ENCODE results near the gene STON2. TPM values are rescaled to one million over a fixed set of nuclear protein-coding genes. Genes with fewer than 3 reads are reported as not detected.
"Not testable (repeated sequence)": the region's sequence is repeated elsewhere in the genome, so short reads cannot be mapped to it uniquely, and the experiment has no call there.

Gene STON2
- total RNA-seq, 4 donors from 2014 or later: 69.8 to 202 (median 97.0) TPM

GRCh38 chr14:81382517-81383225 lies 17.5 kb downstream of the STON2 start:
- H3K27ac ChIP-seq: peak overlapping the region; percentile 61 to 78 (median 72)
- 43 to 56% methylated on average over 8 of the region's 8 CpGs for WGBS, 2 donors
- DNase-seq: peak; percentile 53 to 67
- TF ChIP-seq POLR2A (IDR thresholded peaks at IDR 0.05) (peak in 1 of 2 donors; percentile 48), CTCF (IDR thresholded peaks at IDR 0.05) (no peak)
- H3K9me3 ChIP-seq: no peaks in the 10 kb centered on the region
- H3K27me3 ChIP-seq: no peaks in the 10 kb centered on the region
- H3K4me3 ChIP-seq (replicated peaks in 1 of 3): no peak overlapping the region
- intact Hi-C loops (cut with DNase I): no loop called here
- no peaks in the 10 kb centered on the region for H3K36me3 ChIP-seq
- peaks cover 47 to 49% of the 10 kb centered on the region in 2 donors for H3K4me1 ChIP-seq

- H3K27me3 ChIP-seq; H3K4me3 ChIP-seq (replicated peaks in 1 of 3); H3K9me3 ChIP-seq; DNase-seq; H3K36me3 ChIP-seq; H3K27ac ChIP-seq; intact Hi-C loops (cut with DNase I): not testable (repeated sequence)
- 91 to 93% methylated on average over 2 of the region's 2 CpGs for WGBS, 2 donors
- H3K4me1 ChIP-seq: peaks cover 32 to 34% of the 10 kb centered on the region in 2 donors
Observed at GRCh38 chr14:81380009-81380408, 20.1 kb downstream of the STON2 start.

GRCh38 chr14:81371802-81372201 lies 28.3 kb downstream of the STON2 start:
- H3K27me3 ChIP-seq: no peaks in the 10 kb centered on the region
- H3K4me3 ChIP-seq (replicated peaks in 1 of 3): no peak overlapping the region
- H3K9me3 ChIP-seq: no peaks in the 10 kb centered on the region
- no peak for TF ChIP-seq POLR2A (IDR thresholded peaks at IDR 0.05)
- TF ChIP-seq CTCF (IDR thresholded peaks at IDR 0.05): no peak
- WGBS, 2 donors: 89 to 98% methylated on average over 1 of the region's 1 CpG
- intact Hi-C loops (cut with DNase I): loop anchor here (10.0 kb wide), 1 partner anchor 47 kb away; no protein-coding TSS in a partner anchor
- H3K4me1 ChIP-seq: peaks cover 7 to 24% of the 10 kb centered on the region in 2 donors
- no peak overlapping the region for H3K27ac ChIP-seq
- H3K36me3 ChIP-seq: no peaks in the 10 kb centered on the region
- no peak for DNase-seq

- Histone ChIP-seq H3K27me3 (no peaks in the 10 kb centered on the region), H3K9me3 (no peaks in the 10 kb centered on the region), H3K27ac (no peak overlapping the region), H3K4me3 (replicated peaks in 1 of 3) (no peak overlapping the region), H3K36me3 (no peaks in the 10 kb centered on the region), H3K4me1 (peaks cover 19 to 37% of the 10 kb centered on the region in 2 donors)
- DNase-seq: no peak
- WGBS, 2 donors: 91 to 96% methylated on average over 4 of the region's 4 CpGs
- intact Hi-C loops (cut with DNase I): no loop called here
- TF ChIP-seq POLR2A (IDR thresholded peaks at IDR 0.05): no peak
Observed at GRCh38 chr14:81367563-81367962, 32.6 kb downstream of the STON2 start.

GRCh38 chr14:81366884-81367283 lies 33.2 kb downstream of the STON2 start:
- H3K27me3 ChIP-seq: no peaks in the 10 kb centered on the region
- TF ChIP-seq POLR2A (IDR thresholded peaks at IDR 0.05) (no peak), CTCF (IDR thresholded peaks at IDR 0.05) (no peak)
- 76 to 78% methylated on average over 7 of the region's 7 CpGs for WGBS, 2 donors
- no peaks in the 10 kb centered on the region for H3K9me3 ChIP-seq
- H3K4me3 ChIP-seq (replicated peaks in 1 of 3): no peak overlapping the region
- no peak overlapping the region for H3K27ac ChIP-seq
- no peaks in the 10 kb centered on the region for H3K36me3 ChIP-seq
- H3K4me1 ChIP-seq: peaks cover 19 to 37% of the 10 kb centered on the region in 2 donors
- intact Hi-C loops (cut with DNase I): no loop called here
- DNase-seq: peak; percentile 41 to 53

- DNase-seq: peak; percentile 35 to 60
- H3K27me3 ChIP-seq: no peaks in the 10 kb centered on the region
- peaks cover 19 to 37% of the 10 kb centered on the region in 2 donors for H3K4me1 ChIP-seq
- no peak overlapping the region for H3K4me3 ChIP-seq (replicated peaks in 1 of 3)
- TF ChIP-seq POLR2A (IDR thresholded peaks at IDR 0.05) (no peak), CTCF (IDR thresholded peaks at IDR 0.05) (no peak)
- no peaks in the 10 kb centered on the region for H3K9me3 ChIP-seq
- intact Hi-C loops (cut with DNase I): no loop called here
- 32 to 34% methylated on average over 6 of the region's 6 CpGs for WGBS, 2 donors
- no peaks in the 10 kb centered on the region for H3K36me3 ChIP-seq
- peak overlapping the region; percentile 19 to 44 (median 38) for H3K27ac ChIP-seq
Observed at GRCh38 chr14:81366214-81366613, 33.9 kb downstream of the STON2 start.
